Cerebellar cortex (tissue), 1 donor: Measurements from ENCODE around the gene PCDHGA3.
"Not testable (repeated sequence)": the region's sequence is repeated elsewhere in the genome, so short reads cannot be mapped to it uniquely, and the experiment has no call there.

Experiments
- DNase-seq: peaks from one replicate; pipeline ENCODE4 v3.0.0-alpha.2; 2015; ENCODE audit warnings: low spot score

PCDHGA3 gene

DNA sequence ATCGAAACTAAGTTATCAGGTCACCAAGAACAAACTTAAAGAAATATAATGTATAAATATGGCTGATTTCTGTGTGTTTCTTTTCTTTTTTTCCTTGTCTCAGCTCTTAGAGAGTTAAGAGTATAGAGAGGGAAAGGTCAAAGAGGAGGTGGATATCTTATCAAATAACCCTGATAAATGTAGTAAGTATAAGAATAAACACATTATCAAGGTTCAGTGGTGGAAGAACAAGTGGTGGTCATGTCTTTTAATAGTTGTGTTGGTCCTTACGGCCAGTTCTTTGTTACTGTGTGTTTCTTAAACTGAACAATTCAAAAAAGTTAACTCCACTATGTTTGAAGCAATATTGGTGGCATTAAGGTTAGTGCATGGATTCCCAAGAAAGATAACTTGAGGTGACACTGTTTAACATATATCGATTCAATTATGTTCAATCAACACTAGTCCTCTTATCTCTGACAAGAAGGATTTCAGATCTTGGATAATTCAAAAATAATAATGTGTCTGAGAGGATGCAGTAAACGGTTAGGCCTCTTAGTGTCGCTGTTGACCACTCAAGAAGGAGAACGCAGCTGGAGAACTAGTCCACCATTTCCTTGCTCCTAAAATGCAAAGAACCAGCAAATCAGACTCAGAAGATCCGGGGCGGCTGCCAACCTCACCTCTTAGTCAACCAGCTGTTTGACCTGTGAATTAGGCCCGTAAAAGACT lies at the start of gene PCDHGA3:
PCDHGA3 (plus strand) TSS at position 588 of the 711 bp plus-strand sequence. CDS start 205 bp downstream, outside the sequence.
- peak; percentile 12 for DNase-seq

DNA sequence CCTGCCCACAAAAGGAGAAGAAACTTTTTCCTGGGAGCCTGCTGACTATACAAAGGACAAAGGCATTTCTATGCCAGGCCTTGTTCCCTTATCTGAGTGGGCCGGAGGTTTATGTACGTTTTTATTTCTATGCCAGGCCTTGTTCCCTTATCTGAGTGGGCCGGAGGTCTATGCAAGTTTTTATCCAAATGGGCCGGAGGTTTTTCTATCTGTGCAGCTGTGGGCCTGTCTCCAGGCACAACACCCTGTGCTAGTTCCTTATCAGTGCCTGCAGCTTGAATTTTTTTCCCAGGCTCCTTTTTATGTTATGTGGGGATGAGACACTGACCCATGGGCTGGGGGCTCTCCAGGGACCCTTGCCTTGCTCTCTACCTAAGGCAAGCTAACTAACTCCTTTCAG lies 45.3 kb upstream of the PCDHGA3 start:
- no peak for DNase-seq

DNA sequence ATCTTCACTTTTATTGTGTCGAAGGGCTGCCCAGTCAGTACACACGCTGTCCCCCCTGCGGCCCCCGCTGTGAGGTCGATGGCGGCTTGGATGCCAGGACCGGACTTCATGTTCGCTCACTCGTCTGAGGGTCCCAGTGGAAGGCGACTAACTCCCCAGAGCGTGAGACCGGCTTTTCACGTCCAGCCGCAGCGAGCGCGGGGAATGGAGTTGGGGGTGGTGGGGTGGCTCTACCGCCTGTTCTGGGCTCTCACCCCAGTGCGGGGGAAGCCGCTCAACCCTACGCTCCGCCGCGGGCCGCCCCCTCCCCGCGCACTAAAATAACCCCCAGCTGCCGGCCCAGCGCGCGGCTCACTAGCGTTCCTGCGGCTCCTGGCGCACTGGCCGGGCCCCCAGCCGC lies 39.9 kb upstream of the PCDHGA3 start, which contains the start of gene SLC25A2:
SLC25A2 (minus strand) TSS at position 294 of the 400 bp plus-strand sequence; CDS start at position 110, 184 bp downstream.
- DNase-seq = no peak

DNA sequence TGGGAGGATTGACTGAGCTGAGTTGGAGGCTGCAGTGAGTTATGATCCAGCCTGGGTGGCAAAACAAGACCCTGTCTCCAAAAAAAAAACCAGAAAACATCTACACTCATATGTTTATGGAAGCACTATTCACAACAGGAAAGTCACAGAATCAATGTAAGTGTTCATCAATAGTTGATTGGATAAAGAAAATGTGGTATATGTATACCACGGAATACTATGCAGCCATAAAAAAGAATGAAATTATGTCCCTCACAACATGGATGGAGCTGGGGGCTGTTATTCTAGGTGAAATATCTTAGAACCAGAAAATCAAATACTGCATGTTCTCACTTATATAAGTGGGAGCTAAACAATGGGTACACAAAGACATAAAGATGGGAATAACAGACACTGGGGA lies 37.0 kb upstream of the PCDHGA3 start:
- no peak for DNase-seq

DNA sequence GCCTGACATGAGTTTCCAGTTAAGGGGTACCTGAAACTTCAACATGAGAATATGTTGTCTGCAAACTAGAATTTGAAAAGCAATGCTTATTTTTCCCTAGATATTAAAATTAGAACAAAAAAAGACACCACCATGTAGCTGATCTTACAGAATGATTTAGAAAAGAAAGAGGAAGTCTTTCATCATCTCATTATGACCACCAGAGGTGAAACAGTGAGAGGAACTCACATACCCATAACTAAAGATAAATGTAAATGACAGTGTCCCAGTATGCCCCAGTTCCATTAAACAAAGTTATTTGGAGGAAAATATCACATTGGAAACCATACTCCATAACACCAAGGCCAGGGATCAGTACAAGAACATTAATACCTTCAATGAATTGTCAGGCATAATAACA lies 29.9 kb upstream of the PCDHGA3 start:
- DNase-seq = no peak

DNA sequence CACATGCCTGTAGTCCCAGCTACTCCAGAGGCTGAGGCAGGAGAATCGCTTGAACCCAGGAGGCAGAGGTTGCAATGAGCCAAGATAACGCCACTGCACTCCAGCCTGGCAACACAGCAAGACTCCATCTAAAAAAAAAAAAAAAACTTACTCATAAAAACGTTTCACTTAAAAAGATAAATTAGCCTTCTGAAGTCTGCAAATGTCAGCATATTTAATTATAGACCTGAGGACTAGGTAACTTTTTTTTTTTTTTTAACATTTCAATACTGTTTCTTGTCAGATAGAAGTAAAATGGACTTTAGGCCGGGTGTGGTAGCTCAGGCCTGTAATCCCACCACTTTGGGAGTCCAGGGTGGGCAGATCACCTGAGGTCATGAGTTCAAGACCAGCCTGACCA lies 26.7 kb upstream of the PCDHGA3 start:
- DNase-seq = not testable (repeated sequence)

DNA sequence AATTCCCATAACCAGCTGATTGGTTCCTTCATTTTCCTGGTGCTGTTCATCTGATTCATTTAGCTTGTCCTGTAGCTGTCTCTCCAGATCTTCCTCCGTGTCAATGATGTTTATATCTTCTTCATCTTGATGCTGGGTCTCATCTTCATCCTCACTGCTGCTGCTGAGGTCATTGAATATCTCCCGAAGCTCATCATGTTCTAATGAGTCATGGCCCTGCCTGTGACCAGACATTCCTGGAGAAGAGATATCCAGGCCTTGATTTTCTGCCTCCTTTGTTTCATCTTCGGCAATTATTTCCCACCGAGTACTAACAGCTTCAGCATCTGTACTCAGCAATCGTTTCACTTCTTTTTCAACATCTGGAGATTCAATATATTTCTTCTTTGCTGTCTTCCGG lies 24.4 kb upstream of the PCDHGA3 start:
- DNase-seq = no peak

DNA sequence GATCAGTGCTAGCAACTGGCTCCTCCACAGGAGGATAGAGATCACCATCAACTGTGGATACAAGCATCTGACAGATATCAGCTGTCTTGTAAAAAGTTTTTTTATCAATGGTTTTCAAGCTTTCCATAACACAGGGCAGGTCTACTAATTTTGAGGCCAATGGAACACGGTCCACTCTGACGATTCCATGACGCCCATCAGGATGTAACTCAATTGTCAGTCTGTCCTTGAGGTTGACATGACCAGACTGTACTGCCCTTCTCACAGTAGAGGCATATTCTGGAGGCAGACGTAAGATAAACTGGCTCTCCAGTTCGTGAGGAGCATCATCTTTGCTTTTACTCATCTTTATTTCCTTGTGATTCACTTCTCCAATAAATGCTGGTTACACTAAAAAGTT lies 23.9 kb upstream of the PCDHGA3 start:
- no peak for DNase-seq

DNA sequence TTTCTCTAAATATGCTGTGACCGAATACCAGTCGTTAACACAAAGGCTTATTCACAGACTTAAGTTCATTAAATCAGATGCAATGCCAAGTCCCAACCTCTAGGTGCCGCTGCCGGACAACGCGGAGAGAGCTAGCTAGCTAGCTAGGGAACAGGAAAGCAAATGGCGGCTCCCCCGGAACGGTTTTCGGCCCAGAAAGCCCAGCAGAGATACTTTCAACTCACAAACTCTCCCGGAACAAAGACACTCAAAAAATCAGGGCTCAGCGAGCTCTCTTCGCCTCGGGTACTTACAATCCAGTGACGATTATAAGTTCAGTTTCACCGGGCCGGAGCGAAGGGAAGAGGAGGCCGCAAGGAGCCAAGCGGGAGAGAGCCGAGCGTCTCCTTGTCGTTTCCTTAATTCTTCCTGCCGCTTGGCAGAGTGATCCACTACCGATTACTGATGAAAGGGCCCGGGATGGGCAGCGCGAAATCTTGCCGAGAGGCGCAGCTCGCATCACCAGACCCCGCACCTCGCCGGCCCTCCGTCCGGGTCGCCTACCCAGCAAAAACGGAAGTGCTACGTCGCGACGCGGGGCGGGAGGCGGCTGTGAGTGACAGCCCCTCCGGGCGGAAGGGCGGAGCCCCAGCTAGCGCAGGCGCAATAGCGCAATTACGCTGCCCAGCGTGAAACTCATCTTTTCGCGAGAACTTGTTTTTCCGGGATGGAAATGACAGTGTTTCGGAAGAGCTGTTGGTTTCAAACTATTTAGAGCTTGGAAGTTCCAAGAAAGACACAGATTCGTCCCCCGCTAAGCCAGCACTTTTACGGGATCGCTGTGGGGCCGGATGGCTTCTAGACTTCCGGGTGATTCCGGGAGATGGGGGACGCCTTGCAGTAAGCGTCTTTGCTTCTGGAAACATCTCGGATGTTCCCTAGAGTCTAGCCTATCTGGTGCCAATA lies 23.1 kb upstream of the PCDHGA3 start, which contains the start of gene TAF7:
TAF7 (minus strand) TSS at position 560 of the 945 bp plus-strand sequence. CDS start 740 bp downstream, outside the sequence.
- DNase-seq = peak; percentile 92

DNA sequence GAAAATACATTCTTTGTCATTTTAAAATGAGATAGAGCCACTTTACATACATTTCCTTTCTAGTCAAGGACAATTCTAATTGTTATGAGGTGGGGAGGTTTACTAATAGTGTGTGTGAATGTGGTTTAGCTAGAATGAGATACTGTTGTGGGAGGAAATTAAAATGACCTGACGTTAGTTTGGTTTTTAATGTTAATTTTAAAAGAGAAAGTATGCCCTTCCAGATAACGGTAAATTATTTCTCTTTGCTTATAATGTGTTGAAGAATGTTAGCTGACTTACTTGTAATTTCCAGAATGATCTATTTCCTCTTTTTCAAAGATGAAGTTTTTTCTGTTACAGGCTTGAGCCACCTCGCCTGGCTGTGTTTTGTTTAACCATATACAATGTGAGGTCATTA lies 21.4 kb upstream of the PCDHGA3 start:
- DNase-seq = no peak

DNA sequence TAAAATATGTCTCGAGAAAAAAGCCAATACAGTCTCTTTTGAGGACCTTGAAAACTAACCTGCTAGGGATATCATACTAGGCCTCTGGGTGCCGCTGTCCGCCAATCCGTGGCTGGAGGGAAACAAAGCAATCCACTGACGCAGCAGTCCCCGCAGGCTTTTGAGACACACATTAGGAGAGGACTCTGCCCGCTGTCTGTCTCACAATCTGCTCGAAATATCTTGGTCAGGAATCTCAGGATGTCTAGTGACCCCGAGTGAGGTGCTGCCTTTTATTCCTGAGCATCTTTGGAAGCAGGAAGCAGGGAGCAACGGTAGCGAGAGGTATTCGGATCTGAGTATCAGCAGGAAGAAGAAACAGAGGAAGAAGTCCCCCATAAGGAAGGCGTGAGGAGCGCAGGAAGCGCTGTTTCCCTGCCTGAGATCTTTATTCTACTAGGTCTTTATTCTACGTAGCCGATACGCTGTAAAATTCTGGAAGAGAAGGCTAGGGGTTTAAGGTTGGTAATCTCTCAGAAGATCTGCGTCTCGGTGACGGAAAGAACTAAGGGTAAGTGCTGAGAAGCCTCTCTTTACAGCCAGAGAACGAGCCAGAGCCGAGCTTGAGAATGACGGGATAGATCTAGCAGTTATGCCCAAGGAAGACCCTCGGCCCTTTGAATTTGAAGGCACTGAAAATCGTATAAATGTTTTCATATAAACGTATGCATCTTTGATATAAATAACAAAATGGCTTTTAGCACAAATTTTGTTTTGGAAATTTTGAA lies 17.4 kb upstream of the PCDHGA3 start:
- peak; percentile 80 for DNase-seq

DNA sequence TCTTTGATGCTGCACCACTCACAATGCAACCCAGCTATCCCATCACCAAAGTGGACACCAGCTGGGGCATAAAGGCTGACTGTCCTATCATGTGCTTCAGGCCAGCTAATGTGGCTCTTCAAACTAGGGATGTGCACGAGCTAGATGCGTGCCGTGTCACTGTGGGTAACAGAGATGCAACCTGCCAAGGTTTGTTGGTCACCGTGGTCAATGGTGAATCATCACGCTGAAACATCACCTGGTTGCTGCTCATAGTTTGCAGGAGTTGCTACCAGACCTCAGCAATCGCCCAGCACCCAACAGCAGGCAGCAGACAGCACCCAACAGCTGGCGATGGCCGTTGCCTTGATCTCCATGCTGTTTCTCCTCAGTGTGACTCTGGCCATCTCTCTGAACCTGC lies 15.4 kb upstream of the PCDHGA3 start:
- DNase-seq = no peak

DNA sequence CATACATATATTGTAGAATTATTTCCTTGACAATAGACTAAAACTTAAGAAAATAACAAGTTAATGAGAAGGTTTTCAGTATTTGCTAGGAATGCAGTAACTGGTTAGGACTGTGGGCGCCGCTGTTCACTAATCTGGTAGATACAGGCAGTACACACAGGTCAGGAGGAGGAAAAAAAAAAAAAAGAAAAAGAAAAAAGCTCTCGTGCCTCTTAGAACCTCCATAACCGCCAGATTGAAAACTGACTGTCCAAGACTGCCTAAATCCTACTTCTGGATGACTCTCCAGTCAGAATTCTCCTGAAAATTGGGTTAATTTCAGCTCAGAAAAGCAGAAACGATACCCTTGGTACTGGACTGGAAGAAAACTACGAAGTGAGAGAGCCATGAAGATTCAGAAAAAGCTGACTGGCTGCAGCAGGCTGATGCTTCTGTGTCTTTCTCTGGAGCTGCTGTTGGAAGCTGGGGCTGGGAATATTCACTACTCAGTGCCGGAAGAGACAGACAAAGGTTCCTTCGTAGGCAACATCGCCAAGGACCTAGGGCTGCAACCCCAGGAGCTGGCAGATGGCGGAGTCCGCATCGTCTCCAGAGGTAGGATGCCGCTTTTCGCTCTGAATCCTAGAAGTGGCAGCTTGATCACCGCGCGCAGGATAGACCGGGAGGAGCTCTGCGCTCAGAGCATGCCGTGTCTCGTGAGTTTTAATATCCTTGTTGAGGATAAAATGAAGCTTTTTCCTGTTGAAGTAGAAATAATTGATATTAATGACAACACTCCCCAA lies 13.1 kb upstream of the PCDHGA3 start, which contains the start of gene PCDHGA1:
PCDHGA1 (plus strand) TSS at position 216 of the 782 bp plus-strand sequence.
- DNase-seq = peak; percentile 29

DNA sequence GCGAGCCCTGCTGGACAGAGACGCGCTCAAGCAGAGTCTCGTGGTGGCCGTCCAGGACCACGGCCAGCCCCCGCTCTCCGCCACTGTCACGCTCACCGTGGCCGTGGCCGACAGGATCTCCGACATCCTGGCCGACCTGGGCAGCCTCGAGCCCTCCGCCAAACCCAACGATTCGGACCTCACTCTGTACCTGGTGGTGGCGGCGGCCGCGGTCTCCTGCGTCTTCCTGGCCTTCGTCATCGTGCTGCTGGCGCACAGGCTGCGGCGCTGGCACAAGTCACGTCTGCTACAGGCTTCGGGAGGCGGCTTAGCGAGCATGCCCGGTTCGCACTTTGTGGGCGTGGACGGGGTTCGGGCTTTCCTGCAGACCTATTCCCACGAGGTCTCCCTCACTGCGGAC lies 11.1 kb upstream of the PCDHGA3 start:
- not testable (repeated sequence) for DNase-seq

DNA sequence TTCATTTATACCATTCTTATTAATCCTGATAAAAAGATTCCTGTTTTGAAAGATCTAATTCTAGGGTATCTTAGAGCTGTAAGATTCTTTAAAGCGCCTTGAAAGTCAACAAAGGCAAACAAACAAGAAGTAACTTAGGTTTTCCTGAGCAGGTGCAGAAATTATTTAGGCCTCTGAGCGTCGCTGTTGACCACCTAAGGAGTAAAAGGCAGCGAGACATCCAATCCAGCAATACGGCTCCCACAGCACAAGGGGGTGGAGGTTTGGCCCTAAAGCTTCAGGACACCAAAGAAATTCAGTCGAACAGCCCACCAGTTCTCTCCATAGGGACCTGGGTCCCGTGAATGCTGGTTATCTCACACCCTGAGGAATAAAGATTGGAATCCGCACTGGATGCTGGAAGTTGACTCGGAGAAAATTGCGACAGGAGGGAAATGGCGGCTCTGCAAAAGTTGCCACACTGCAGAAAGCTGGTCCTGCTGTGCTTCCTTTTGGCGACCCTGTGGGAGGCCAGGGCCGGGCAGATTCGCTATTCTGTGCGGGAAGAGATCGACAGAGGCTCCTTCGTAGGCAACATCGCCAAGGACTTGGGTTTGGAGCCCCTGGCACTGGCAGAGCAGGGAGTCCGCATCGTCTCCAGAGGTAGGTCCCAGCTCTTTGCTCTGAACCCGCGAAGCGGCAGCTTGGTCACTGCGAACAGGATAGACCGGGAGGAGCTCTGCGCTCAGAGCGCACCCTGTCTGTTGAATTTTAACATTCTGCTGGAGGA lies 4.9 kb upstream of the PCDHGA3 start, which contains the start of gene PCDHGA2:
PCDHGA2 (plus strand) TSS at position 223 of the 769 bp plus-strand sequence.
- peak; percentile 19 for DNase-seq

DNA sequence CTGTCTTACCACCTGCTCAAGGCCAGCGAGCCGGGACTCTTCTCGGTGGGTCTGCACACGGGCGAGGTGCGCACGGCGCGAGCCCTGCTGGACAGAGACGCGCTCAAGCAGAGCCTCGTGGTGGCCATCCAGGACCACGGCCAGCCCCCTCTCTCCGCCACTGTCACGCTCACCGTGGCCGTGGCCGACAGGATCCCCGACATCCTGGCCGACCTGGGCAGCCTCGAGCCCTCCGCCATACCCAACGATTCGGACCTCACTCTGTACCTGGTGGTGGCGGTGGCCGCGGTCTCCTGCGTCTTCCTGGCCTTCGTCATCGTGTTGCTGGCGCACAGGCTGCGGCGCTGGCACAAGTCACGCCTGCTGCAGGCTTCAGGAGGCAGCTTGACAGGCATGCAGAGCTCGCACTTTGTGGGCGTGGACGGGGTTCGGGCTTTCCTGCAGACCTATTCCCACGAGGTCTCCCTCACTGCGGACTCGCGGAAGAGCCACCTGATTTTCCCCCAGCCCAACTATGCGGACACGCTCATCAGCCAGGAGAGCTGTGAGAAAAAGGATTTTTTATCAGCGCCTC lies 2.8 kb upstream of the PCDHGA3 start:
- not testable (repeated sequence) for DNase-seq

DNA sequence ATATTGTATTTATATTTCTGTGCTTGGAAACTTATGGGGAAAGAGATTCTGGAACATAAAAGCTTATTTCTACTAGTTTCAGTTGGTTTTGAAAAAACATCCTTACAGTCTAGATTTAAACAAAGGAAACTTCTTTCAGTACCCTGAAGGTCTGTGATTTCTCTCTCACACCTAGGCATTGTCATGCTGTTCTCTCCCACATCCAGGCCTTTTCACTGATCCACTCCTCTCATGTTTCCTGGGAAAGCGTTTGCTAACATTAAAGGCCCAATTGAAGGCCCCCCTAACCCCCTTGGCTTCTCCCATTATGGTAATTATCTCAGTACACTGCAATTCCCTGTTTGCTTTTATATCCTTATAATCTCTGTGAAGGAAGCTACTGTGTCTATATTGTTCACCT lies 856 bp upstream of the PCDHGA3 start:
- DNase-seq = no peak

DNA sequence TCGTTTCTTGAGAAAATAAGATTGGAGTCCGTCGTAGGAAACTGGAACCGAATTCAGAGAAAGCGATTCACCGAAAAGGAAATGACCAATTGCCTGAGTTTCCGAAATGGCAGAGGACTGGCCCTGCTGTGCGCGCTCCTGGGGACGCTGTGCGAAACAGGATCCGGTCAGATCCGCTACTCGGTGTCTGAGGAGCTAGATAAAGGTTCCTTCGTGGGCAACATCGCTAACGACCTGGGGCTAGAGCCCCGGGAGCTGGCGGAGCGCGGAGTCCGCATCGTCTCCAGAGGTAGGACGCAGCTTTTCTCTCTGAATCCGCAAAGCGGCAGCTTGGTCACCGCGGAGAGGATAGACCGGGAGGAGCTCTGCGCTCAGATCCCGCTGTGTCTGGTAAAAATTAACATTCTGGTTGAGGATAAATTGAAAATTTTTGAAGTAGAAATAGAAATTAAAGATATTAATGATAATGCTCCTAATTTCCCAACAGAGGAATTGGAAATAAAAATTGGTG lies 379 bp downstream of the PCDHGA3 start:
- no peak for DNase-seq

DNA sequence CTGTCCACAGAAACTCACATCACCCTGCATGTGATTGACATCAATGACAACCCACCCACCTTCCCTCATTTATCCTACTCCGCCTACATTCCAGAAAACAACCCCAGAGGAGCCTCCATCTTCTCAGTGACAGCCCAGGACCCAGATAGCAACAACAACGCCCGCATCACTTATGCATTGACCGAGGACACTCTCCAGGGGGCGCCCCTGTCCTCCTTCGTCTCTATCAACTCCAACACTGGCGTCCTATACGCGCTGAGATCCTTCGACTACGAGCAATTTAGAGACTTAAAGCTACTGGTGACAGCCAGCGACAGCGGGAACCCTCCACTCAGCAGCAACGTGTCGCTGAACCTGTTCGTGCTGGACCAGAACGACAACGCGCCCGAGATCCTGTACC lies 1.7 kb downstream of the PCDHGA3 start:
- DNase-seq = no peak

DNA sequence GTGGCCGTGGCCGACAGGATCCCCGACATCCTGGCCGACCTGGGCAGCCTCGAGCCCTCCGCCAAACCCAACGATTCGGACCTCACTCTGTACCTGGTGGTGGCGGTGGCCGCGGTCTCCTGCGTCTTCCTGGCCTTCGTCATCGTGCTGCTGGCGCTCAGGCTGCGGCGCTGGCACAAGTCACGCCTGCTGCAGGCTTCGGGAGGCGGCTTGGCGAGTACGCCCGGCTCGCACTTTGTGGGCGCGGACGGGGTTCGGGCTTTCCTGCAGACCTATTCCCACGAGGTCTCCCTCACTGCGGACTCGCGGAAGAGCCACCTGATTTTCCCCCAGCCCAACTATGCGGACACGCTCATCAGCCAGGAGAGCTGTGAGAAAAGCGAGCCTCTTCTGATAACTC lies 2.4 kb downstream of the PCDHGA3 start:
- DNase-seq = not testable (repeated sequence)
